Breast epithelium (tissue), 4 donors: ENCODE measurements around the gene THSD4. TPM values are rescaled to one million over a fixed set of nuclear protein-coding genes. Genes with fewer than 3 reads are reported as not detected.
A peak's percentile ranks its signal among the peaks of the same experiment; 100 is the strongest.

Experiments
- DNase-seq, 2 donors: peaks; one replicate each; pipeline ENCODE4 v3.0.0-alpha.2; 2019; ENCODE audit warnings: low spot score in 2 of 2
- H3K27ac ChIP-seq, 2 donors: fragments of 200-600 bp; sonication (generic) in 1 of 2; one replicate each; pipeline ENCODE4 v1.5.1; 2016 to 2019; ENCODE audit warnings: mild to moderate bottlenecking in 1 of 2
- H3K27me3 ChIP-seq, 2 donors: fragments of 200-600 bp; sonication (generic) in 1 of 2; one replicate each; pipeline versions ENCODE4 v1.5.1 to v1.6.0; 2017 to 2019; ENCODE audit warnings: control low read depth in 1 of 2, mild to moderate bottlenecking in 1 of 2
- H3K36me3 ChIP-seq: fragments of 200-600 bp; one replicate; pipeline ENCODE4 v1.5.1; 2019
- H3K4me1 ChIP-seq, 2 donors: fragments of 200-600 bp; sonication (generic); one replicate each; pipeline ENCODE4 v1.5.1; 2016 to 2019; ENCODE audit warnings: control low read depth in 1 of 2
- H3K4me3 ChIP-seq, 3 donors: fragments of 200-600 bp; sonication (generic); 1 replicate in 2 of 3; 2 replicates in 1 of 3; pipeline ENCODE4 v1.5.1; 2016 to 2019; ENCODE audit warnings: mild to moderate bottlenecking in 3 of 3, moderate library complexity in 2 of 3
- H3K9me3 ChIP-seq, 2 donors: fragments of 200-600 bp; sonication (generic) in 1 of 2; one replicate each; pipeline ENCODE4 v1.5.1; 2016 to 2019; ENCODE audit warnings: control low read depth in 1 of 2
- CTCF ChIP-seq, 3 donors: fragments of 450-650 bp; IDR thresholded peaks; one replicate each; pipeline ENCODE4 v1.5.1; 2016 to 2017; ENCODE audit warnings: antibody characterized with exemption in 3 of 3, mild to moderate bottlenecking in 3 of 3, moderate library complexity in 3 of 3
- POLR2A ChIP-seq: fragments of 450-650 bp; IDR thresholded peaks from one replicate; pipeline ENCODE4 v1.6.1; 2016; ENCODE audit warnings: antibody characterized with exemption, mild to moderate bottlenecking, moderate library complexity
- POLR2AphosphoS5 ChIP-seq, 3 donors: sonication (generic); formaldehyde crosslinking; IDR thresholded peaks; one replicate each; pipeline ENCODE4 v1.6.1; 2017; ENCODE audit warnings: antibody characterized with exemption in 3 of 3
- intact Hi-C: fragments of 100-400 bp; cut with DNase I; formaldehyde crosslinking; loops from one replicate; pipeline ENCODE4 v1.15.1; 2023; ENCODE audit warnings: low total_unique reads
- total RNA-seq, 3 donors: library from RNA; depleted of rRNA; stranded (reverse); fragments of >200 nt; gene quantifications; one replicate each; pipeline ENCODE4 v1.1.0, GENCODE V29; 2016

THSD4 gene
- total RNA-seq, 3 donors from 2014 or later: 0.64 to 58.7 (median 41.3) TPM

- Histone ChIP-seq H3K4me3 (no peak overlapping the region), H3K27ac (no peak overlapping the region), H3K9me3 (no peaks in the 10 kb centered on the region), H3K27me3 (no peaks in the 10 kb centered on the region), H3K36me3 (no peaks in the 10 kb centered on the region), H3K4me1 (no peaks in the 10 kb centered on the region)
- no peak for DNase-seq
- intact Hi-C loops: loop anchor here (2.0 kb wide), 1 partner anchor 53 kb away; no protein-coding TSS in a partner anchor
- TF ChIP-seq POLR2A: no peak
- no peak for TF ChIP-seq POLR2AphosphoS5 (IDR thresholded peaks at IDR 0.05)
- TF ChIP-seq CTCF (IDR thresholded peaks at IDR 0.05): no peak
These were observed 634.2 kb downstream of the THSD4 start for GRCh38 chr15:71749500-71749899.

- DNase-seq: no peak
- Histone ChIP-seq H3K27ac (peak overlapping the region in 1 of 2 donors; percentile 36), H3K4me1 (no peaks in the 10 kb centered on the region), H3K4me3 (no peak overlapping the region), H3K36me3 (no peaks in the 10 kb centered on the region), H3K9me3 (no peaks in the 10 kb centered on the region), H3K27me3 (no peaks in the 10 kb centered on the region)
- TF ChIP-seq POLR2A (no peak), POLR2AphosphoS5 (IDR thresholded peaks at IDR 0.05) (no peak), CTCF (IDR thresholded peaks at IDR 0.05) (no peak)
- intact Hi-C loops: no loop called here
These were observed 636.9 kb downstream of the THSD4 start for GRCh38 chr15:71752128-71752527.

GRCh38 chr15:71752604-71753289 lies 637.5 kb downstream of the THSD4 start:
- Histone ChIP-seq H3K27ac (peak overlapping the region; percentile 34 to 36), H3K27me3 (no peaks in the 10 kb centered on the region), H3K4me1 (no peaks in the 10 kb centered on the region), H3K36me3 (no peaks in the 10 kb centered on the region), H3K4me3 (no peak overlapping the region), H3K9me3 (no peaks in the 10 kb centered on the region)
- intact Hi-C loops: no loop called here
- no peak for DNase-seq
- TF ChIP-seq POLR2AphosphoS5 (IDR thresholded peaks at IDR 0.05): no peak
- TF ChIP-seq POLR2A: no peak
- peak in 1 of 3 donors; percentile 21 for TF ChIP-seq CTCF (IDR thresholded peaks at IDR 0.05)

GRCh38 chr15:71753346-71753745 lies 638.1 kb downstream of the THSD4 start:
- intact Hi-C loops: no loop called here
- peak overlapping the region; percentile 34 to 64 for H3K27ac ChIP-seq
- no peaks in the 10 kb centered on the region for H3K27me3 ChIP-seq
- no peak for DNase-seq
- peaks cover under 1% of the 10 kb centered on the region for H3K36me3 ChIP-seq
- H3K4me1 ChIP-seq: no peaks in the 10 kb centered on the region
- H3K9me3 ChIP-seq: no peaks in the 10 kb centered on the region
- TF ChIP-seq POLR2A (no peak), CTCF (IDR thresholded peaks at IDR 0.05) (no peak), POLR2AphosphoS5 (IDR thresholded peaks at IDR 0.05) (no peak)
- H3K4me3 ChIP-seq: no peak overlapping the region

- no peak for DNase-seq
- Histone ChIP-seq H3K27me3 (no peaks in the 10 kb centered on the region), H3K4me3 (no peak overlapping the region), H3K9me3 (no peaks in the 10 kb centered on the region), H3K27ac (no peak overlapping the region), H3K4me1 (no peaks in the 10 kb centered on the region), H3K36me3 (peaks cover 8% of the 10 kb centered on the region)
- intact Hi-C loops: no loop called here
- TF ChIP-seq POLR2A (no peak), CTCF (IDR thresholded peaks at IDR 0.05) (no peak), POLR2AphosphoS5 (IDR thresholded peaks at IDR 0.05) (no peak)
These were observed 639.4 kb downstream of the THSD4 start for GRCh38 chr15:71754660-71755059.
